GM18505 (cell line): ENCODE data around the gene SND1.
A peak's percentile ranks its signal among the peaks of the same experiment; 100 is the strongest.

ENCODE experiments used
- ATAC-seq: cut with Tn5 transposase; IDR thresholded peaks from one replicate; pipeline ENCODE4 v1.9.1; 2021; ENCODE audit not compliant: unreplicated experiment
- POLR2A ChIP-seq: IDR thresholded peaks from 4 replicates; pipeline ENCODE4 v1.6.1; 2011; ENCODE audit warnings: borderline replicate concordance; ENCODE audit not compliant: insufficient read depth, insufficient read length; ENCODE audit errors: extremely low read depth

Gene SND1

DNA sequence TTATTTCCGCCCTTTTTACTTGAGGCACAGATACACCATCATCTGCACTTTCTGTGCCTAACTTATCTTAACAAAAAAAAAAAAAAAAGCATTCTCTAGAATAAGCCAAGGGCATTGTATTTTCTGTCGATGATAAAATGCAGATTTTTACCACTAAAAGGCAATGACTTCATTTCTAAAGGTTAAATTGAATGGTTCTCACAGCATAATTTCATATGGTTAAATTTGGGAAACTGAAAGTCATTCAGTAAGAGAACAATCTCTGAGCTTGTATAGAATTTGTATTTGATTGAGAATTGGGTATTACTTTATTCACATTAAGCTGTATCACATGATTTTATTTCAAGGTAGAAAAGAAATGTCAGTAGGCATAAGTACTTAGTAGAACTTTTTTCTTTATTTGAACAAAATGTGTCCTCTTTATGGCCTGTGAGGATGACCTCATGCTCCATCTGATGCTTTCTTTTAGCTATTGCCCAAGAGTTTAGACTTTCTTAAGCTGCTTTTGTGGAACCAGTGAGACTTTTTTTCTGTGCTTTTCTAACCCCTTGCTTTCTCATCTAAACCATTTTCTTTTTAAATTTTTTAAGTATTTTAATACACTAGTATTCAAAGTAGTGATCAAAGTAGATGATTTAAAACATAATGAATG is 268.9 kb downstream of the SND1 start:
- ATAC-seq, result no peak
- TF ChIP-seq POLR2A, result no peak

DNA sequence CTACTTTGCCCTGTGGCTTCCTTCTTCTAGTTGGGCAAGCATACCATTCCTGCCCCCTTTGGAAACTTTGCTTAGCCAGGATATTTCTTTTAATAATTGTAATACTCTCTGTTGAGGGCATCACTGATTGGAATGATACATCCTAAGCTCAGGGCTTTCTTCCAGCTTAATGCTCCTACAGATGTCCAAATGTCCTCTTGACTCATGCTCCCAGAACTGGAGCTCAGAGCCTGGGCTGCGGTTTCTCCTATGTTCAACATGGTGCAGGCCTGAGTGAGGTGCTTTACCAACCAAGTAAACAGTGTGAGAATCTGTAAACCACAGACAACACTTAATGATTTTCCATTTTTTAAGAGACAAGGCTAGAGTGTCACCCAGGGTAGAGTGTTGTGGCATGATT is 270.7 kb downstream of the SND1 start:
- ATAC-seq, result no peak
- TF ChIP-seq POLR2A, result no peak

DNA sequence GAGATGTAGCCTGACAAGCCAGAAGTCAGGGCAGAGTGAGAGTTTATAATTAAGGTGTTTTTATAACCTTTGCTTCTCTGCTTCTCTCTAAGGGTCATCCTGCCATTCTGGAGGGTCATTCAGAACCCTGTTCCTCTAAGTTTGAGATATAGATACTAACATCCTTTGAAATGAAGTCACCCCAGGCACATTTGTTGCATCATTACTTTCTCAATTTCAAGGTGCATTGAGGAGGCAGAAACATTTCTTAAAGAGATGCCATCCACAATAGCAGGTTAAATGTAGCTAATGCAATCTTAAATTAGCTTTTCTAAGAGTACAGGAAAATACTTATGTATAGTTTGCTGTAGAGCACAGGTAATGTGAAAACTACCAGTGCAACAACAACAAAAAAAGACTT is 272.9 kb downstream of the SND1 start:
- no peak for ATAC-seq
- no peak for TF ChIP-seq POLR2A

DNA sequence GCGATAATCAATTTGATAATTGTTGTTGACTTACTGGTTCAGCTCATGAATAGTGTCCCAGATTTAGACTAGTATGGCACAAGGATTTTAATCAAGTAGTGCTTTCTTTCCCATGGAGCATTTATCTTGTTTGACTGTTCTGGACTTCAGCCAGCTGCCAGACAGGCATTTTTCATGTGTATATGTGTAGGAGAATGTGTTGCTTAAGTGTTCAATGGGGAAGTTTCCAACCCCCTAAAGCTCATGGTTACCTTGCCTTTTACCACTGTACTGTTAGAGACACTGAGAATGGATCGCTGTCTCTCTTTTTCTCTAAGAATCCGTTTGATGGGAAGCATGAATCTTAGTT is 275.3 kb downstream of the SND1 start:
- ATAC-seq, result no peak
- no peak for TF ChIP-seq POLR2A

DNA sequence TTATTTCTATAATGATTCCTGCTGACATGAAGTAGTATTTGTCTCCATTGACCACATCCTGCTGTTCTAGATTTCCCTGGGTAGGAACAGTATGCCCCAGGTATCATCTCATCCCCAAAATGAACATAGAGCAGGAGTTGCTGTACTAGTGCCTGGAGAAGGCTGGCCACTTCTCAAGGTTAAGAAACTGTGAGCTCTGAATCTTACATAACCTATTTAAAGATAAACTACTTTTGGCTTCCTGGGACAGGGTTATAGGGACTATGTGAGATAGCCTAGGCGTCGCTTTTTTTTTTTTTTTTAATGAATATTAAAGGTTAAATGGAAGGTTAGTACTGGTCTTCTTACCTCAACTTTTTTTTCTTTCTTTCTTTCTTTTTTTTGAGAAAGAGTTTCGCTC is 276.2 kb downstream of the SND1 start:
- no peak for TF ChIP-seq POLR2A
- ATAC-seq, result no peak

DNA sequence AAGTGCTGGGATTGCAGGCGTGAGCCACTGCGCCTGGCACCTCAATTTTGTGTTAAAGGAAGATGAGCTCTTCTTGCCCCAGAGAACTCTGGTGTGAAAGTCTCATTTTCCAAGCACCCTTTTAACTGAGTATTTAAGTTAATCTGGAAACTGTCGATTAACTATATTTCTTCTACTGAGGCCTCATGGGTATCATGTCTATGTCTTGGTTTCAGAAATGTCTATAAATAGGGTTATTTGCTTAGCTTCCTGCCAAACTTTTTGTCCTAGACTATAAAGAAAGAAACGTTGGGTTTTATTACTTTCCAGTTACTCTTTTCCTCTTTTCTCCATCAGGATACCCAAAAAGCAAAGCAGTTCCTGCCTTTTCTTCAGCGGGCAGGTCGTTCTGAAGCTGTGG is 276.9 kb downstream of the SND1 start:
- TF ChIP-seq POLR2A, result no peak
- no peak for ATAC-seq

DNA sequence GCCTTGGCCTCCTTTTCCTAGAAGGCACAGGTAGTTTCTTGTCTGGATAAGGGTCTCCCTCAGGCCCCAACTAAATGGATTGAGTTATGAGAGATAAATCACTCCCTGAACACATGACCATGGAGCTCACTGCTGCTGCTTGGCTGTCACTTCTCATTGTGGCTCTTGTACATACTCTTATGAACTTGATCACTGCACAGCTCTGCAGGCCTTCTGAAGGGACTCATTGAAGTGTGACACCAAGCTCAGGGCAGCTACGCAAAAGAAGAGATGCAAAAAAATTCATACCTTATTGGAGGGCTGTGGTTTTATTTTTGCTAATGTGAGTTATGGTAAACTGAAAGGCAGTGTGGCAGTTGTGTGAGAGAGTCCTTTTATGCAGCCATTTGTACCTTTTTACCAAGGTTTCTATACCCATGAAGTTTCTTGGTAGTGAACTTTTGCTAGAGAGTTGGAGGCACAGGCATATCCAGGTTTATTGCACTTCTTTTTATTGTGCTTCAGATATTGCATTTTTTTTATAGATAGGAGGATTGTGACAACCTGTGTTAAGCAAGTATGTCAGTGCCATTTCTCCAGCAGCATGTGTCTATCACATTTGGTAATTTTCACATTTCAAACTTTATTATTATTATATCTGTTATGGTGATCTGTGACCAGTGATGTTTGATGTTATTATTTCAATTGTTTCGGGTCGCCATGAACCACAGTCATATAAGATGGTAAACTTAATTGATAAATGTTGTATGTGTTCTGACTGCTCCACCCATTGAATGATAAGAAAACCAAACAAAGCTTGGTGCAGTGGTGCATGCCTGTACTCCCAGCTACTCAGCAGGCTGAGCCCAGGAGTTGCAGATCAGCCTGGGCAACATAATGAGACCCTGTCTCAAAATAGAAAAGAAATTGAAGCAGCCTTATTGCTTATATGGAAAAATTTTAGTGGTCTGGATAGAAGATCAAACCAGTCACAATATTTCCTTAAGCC is 278.6 kb downstream of the SND1 start:
- ATAC-seq, result peak; percentile 50
- TF ChIP-seq POLR2A, result no peak

DNA sequence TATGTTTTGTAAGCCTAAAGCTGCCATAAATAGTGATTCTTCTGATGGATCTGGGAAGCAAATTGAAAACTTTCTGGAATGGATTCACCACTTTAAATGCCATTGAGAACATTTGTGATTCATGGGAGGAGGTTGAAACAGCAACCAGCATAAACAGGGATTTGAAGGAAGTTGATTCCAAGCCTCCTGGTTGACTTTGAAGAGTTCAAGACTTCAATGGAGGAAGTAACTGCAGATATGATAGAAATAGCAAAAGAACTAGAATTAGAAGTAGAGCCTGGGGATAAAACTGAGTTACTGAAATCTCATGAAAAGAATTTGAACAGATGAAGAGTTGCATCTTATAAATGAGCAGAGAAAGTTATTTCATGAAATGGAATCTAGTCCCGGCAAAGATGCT is 280.1 kb downstream of the SND1 start:
- ATAC-seq, result no peak
- TF ChIP-seq POLR2A, result no peak

DNA sequence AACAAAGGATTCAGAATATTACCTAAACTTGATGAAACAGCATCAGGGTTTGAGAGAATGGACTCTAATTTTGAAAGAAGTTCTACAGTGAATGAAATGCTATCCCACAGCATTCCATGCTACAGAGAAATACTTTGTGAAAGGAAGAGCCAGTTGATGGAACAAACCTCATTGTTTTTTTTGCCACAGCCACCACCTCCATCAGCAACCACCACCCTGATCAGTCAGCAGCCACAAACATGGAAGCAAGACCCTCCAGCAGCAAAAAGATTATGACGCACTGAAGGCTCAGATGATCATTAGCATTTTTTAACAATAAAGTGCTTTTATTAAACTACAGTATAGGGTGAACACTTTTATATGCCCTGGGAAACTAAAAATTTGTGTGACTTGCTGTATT is 280.5 kb downstream of the SND1 start:
- no peak for ATAC-seq
- no peak for TF ChIP-seq POLR2A

DNA sequence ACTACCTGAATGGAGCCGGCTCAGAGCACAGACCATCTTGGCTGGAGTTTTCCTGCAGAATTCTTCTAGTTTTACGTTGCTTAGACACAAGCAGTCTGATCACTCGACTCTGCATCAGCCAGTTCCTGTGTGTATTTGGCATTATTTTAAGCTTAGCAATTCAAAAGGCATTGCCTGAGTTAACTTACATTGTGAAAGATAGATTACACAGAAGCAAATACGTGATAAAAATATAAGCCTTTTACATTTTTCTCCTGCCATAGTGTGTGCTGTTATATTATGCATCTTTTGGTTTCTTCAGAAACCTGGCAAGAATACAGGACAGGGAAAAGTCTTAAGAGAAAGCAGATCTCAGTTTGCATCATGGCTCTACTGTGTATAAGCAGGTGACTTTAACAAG is 281.2 kb downstream of the SND1 start:
- ATAC-seq, result no peak
- TF ChIP-seq POLR2A, result no peak

DNA sequence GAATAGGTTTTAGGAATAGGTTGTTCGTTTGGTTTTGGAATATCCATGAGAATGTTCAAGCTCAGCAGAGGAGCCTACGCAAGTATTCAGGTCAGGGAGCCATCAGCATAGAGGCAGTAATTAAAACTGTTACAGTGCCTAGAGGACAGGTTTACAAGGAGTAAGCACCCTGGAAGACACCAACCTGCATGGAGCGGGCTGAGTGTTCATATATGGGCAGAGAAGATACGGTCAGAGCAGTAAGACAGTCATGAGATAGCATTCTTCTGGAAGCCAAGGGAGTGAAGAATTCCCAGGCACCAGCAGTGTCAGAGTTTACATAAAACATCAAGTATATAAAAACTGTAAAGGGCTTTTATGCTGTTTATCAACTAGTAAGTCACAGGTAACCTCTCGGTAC is 282.7 kb downstream of the SND1 start:
- ATAC-seq, result no peak
- TF ChIP-seq POLR2A, result no peak

DNA sequence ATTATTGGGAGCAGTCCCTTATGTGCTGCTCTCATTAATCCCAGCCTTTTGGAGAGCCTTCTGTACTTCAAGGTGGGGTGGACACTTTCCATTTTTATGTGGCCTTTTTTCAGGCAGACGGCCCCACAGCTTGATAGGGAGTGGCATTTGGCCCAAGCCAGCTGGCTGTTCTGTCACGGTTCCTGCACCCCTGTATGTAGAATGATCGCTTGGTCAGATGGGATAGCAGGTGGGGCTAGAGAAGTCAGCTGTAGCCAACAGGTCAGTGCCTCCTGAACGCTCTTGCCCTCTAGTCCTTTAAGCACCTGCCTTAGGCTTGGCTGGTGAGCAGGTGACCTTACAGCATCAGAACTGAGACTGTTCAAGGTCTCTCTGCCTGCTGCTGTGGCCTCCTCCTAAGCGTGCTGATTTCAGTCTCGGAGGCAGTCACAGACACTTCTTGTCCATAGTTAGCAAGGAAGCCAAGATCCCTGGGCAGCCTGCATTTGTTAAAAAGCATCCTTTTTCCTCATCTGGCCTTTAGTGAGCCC is 283.9 kb downstream of the SND1 start:
- no peak for ATAC-seq
- TF ChIP-seq POLR2A, result no peak

DNA sequence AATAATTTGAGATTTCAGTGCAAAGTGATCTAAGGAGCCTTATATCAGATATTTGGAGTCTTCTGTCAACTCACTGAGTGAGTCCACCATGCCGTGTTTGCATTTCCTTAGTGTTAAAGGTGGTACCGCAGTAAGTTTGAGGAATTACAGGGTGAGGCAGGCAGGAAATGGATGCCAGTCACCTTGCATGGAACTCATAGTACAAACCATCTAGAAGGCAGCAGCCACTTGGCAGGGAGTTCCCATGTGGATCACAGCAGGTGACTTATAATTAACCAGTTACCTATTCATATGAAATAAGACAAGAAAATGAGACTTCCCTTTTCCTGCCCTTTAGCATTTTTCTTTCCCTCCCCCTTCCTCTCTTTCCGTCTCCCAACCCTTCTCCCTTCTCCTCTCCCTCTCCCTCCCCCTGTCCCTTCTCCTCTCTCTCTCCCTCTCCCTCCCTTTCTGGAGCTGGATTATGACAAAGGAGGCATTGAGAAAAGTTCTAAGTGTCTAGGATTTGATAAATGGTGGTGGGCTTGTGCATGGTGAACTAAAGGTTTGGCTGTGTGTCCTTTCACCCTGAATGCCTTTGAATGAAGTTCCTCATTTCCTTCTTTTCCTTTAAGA is 285.2 kb downstream of the SND1 start:
- no peak for TF ChIP-seq POLR2A
- no peak for ATAC-seq
